ENCODE measurements around the gene ASB1.

- TF ChIP-seq BHLHE40 (IDR thresholded peaks at IDR 0.05; ENCODE audit: borderline replicate concordance): no peak
- TF ChIP-seq FOXM1 (IDR thresholded peaks at IDR 0.05; ENCODE audit: borderline replicate concordance): no peak
- no peak for TF ChIP-seq ELF4 (IDR thresholded peaks at IDR 0.05)
- no peak for TF ChIP-seq ARNT (IDR thresholded peaks at IDR 0.05)
- no peak for TF ChIP-seq LEF1 (IDR thresholded peaks at IDR 0.05; ENCODE audit: borderline replicate concordance)
- no peak for TF ChIP-seq PKNOX1 (IDR thresholded peaks at IDR 0.05)
- TF ChIP-seq ZNF384 (IDR thresholded peaks at IDR 0.05): no peak
- TF ChIP-seq FOXA1 (IDR thresholded peaks at IDR 0.05): no peak
- TF ChIP-seq SUZ12 (IDR thresholded peaks at IDR 0.05): no peak
- TF ChIP-seq HDGF (IDR thresholded peaks at IDR 0.05; ENCODE audit: borderline replicate concordance): no peak
- no peak for TF ChIP-seq SP1 (IDR thresholded peaks at IDR 0.05)
- TF ChIP-seq FOXK2 (IDR thresholded peaks at IDR 0.05): no peak
- no peak for TF ChIP-seq NFRKB (IDR thresholded peaks at IDR 0.05)
- TF ChIP-seq TARDBP (IDR thresholded peaks at IDR 0.05): no peak
These were observed 2.4 kb upstream of the ASB1 start for GRCh38 chr2:238424313-238424700.
